GM23338 (cell line): ENCODE measurements around the gene SCGB1A1. TPM values are rescaled to one million over a fixed set of nuclear protein-coding genes. Genes with fewer than 3 reads are reported as not detected.

Experiments used
- ATAC-seq: fragments of 200-7000 bp; cut with Tn5 transposase; 3 replicates; pipeline ENCODE4 v1.9.1; 2020
- DNase-seq: peaks from one replicate; pipeline ENCODE4 v3.0.0-alpha.2; 2015; ENCODE audit warnings: low spot score
- H2AFZ ChIP-seq: fragments of 200-600 bp; sonication (generic); 2 replicates; pipeline ENCODE4 v1.8.0; 2016; ENCODE audit warnings: antibody characterized with exemption, mild to moderate bottlenecking, moderate library complexity
- H3F3A ChIP-seq: fragments of 200-600 bp; sonication (generic); replicated peaks from 2 replicates; pipeline ENCODE4 v1.8.0; 2017; ENCODE audit warnings: antibody characterized with exemption, mixed run types, low read depth
- H3K27ac ChIP-seq: fragments of 200-600 bp; sonication (generic); 2 replicates; pipeline ENCODE4 v1.6.1; 2016; ENCODE audit warnings: low read depth
- H3K27me3 ChIP-seq: fragments of 200-600 bp; sonication (generic); 2 replicates; pipeline ENCODE4 v1.8.0; 2016; ENCODE audit warnings: mild to moderate bottlenecking, mixed run types, moderate library complexity; ENCODE audit not compliant: insufficient read depth
- H3K36me3 ChIP-seq: fragments of 200-600 bp; sonication (generic); 2 replicates; pipeline ENCODE4 v1.8.0; 2016; ENCODE audit warnings: mild to moderate bottlenecking; ENCODE audit not compliant: insufficient read depth
- H3K4me1 ChIP-seq: fragments of 200-600 bp; sonication (generic); 2 replicates; pipeline ENCODE4 v1.8.0; 2016; ENCODE audit warnings: mild to moderate bottlenecking, moderate library complexity; ENCODE audit not compliant: insufficient read depth
- H3K4me2 ChIP-seq: fragments of 200-600 bp; sonication (generic); 2 replicates; pipeline ENCODE4 v1.7.1; 2017; ENCODE audit warnings: mixed run types
- H3K4me3 ChIP-seq: fragments of 200-600 bp; sonication (generic); 2 replicates; pipeline ENCODE4 v1.6.1; 2016; ENCODE audit warnings: mixed run types
- H3K79me2 ChIP-seq: fragments of 200-600 bp; sonication (generic); replicated peaks from 2 replicates; pipeline ENCODE4 v1.8.0; 2017; ENCODE audit warnings: mild to moderate bottlenecking; ENCODE audit not compliant: insufficient read depth
- H3K9me2 ChIP-seq: fragments of 200-600 bp; sonication (generic); 2 replicates; pipeline ENCODE4 v1.8.0; 2017; ENCODE audit not compliant: insufficient read depth
- H4K20me1 ChIP-seq: fragments of 200-600 bp; sonication (generic); replicated peaks from 2 replicates; pipeline ENCODE4 v1.8.0; 2017; ENCODE audit warnings: mild to moderate bottlenecking; ENCODE audit not compliant: insufficient read depth
- H3K27ac Mint-ChIP-seq: 2 replicates; pipeline ENCODE4 v1.8.0; 2020; ENCODE audit warnings: inconsistent platforms, mild to moderate bottlenecking, moderate library complexity, mixed read lengths
- H3K27me3 Mint-ChIP-seq: 3 replicates; pipeline ENCODE4 v1.8.0; 2022; ENCODE audit warnings: low read depth, mild to moderate bottlenecking, moderate library complexity, mixed read lengths, inconsistent platforms; ENCODE audit not compliant: insufficient read depth, poor library complexity
- H3K36me3 Mint-ChIP-seq: 3 replicates; pipeline ENCODE4 v1.8.0; 2021; ENCODE audit warnings: low read depth, mild to moderate bottlenecking, inconsistent platforms, moderate library complexity, mixed read lengths
- H3K4me1 Mint-ChIP-seq: 3 replicates; pipeline ENCODE4 v1.8.0; 2020; ENCODE audit warnings: mild to moderate bottlenecking, inconsistent platforms, mixed read lengths
- H3K4me3 Mint-ChIP-seq: 3 replicates; pipeline ENCODE4 v1.8.0; 2021; ENCODE audit warnings: moderate library complexity, mild to moderate bottlenecking, inconsistent platforms, mixed read lengths
- H3K9me3 Mint-ChIP-seq: 3 replicates; pipeline ENCODE4 v1.8.0; 2020; ENCODE audit warnings: moderate library complexity, mild to moderate bottlenecking, inconsistent platforms, mixed read lengths
- CREB1 ChIP-seq: fragments of 250-450 bp; sonication (Bioruptor Pico); IDR thresholded peaks from 2 replicates; pipeline ENCODE4 v1.5.0; 2020; ENCODE audit warnings: low read depth, mild to moderate bottlenecking, moderate library complexity
- ETS1 ChIP-seq: IDR thresholded peaks from 2 replicates; pipeline ENCODE4 v1.6.1; 2016; ENCODE audit warnings: antibody characterized with exemption
- EZH2 ChIP-seq: fragments of 200-600 bp; sonication (generic); IDR thresholded peaks from one replicate; pipeline ENCODE4 v1.8.0; 2017; ENCODE audit warnings: antibody characterized with exemption, mild to moderate bottlenecking, low read depth; ENCODE audit not compliant: unreplicated experiment
- EZH2phosphoT487 ChIP-seq: fragments of 200-600 bp; sonication (generic); IDR thresholded peaks from one replicate; pipeline ENCODE4 v1.8.1; 2018; ENCODE audit warnings: antibody characterized with exemption; ENCODE audit not compliant: unreplicated experiment
- JUNB ChIP-seq: IDR thresholded peaks from one replicate; pipeline ENCODE4 v1.6.1; 2016; ENCODE audit warnings: antibody characterized with exemption; ENCODE audit not compliant: unreplicated experiment
- NANOG ChIP-seq: IDR thresholded peaks from 2 replicates; pipeline ENCODE4 v1.6.1; 2016; ENCODE audit warnings: antibody characterized with exemption, borderline replicate concordance
- POLR2AphosphoS5 ChIP-seq: IDR thresholded peaks from 2 replicates; pipeline ENCODE4 v1.6.1; 2016; ENCODE audit warnings: antibody characterized with exemption, low read depth
- REST ChIP-seq: IDR thresholded peaks from one replicate; pipeline ENCODE4 v1.6.1; 2018; ENCODE audit warnings: antibody characterized with exemption; ENCODE audit not compliant: unreplicated experiment
- STAT1 ChIP-seq: IDR thresholded peaks from one replicate; pipeline ENCODE4 v1.6.1; 2016; ENCODE audit warnings: antibody characterized with exemption; ENCODE audit not compliant: unreplicated experiment
- ZNF114 ChIP-seq: fragments of 250-450 bp; sonication (Bioruptor Pico); IDR thresholded peaks from 2 replicates; pipeline ENCODE4 v1.5.0; 2020; ENCODE audit warnings: mild to moderate bottlenecking, moderate library complexity
- ZNF331 ChIP-seq: fragments of 250-450 bp; sonication (Bioruptor Pico); IDR thresholded peaks from 2 replicates; pipeline ENCODE4 v1.5.0; 2020; ENCODE audit warnings: low read depth, mild to moderate bottlenecking, moderate library complexity
- polyA plus RNA-seq: library from polyadenylated mRNA; unstranded; fragments of >200 nt; fragmentation: Nextera tagmentation; extraction: Ambion mirVana; gene quantifications from 2 replicates; pipeline ENCODE4 v1.2.1, GENCODE V29; 2016
- total RNA-seq: library from RNA; depleted of rRNA; stranded (reverse); fragments of >200 nt; shearing (Covaris generic); gene quantifications from 2 replicates; pipeline ENCODE4 v1.2.3, GENCODE V29; 2014
- TF ChIP-seq, protein P1 (sequence below), 2 experiments: fragments of 200-600 bp in 1 of 2; sonication (generic) in 1 of 2; conservative IDR thresholded peaks; 2 replicates each; pipeline versions ENCODE4 v1.5.1 to v1.6.1; 2016 to 2017; ENCODE audit warnings: antibody characterized with exemption in 2 of 2, low read depth in 2 of 2, mild to moderate bottlenecking in 2 of 2, moderate library complexity in 1 of 2
- TF ChIP-seq, protein P2 (sequence below): fragments of 250-450 bp; sonication (Bioruptor Pico); IDR thresholded peaks from 2 replicates; pipeline ENCODE4 v1.5.0; 2020; ENCODE audit warnings: mild to moderate bottlenecking, moderate library complexity

SCGB1A1 gene
- total and polyA plus RNA-seq, 2 experiments from 2014 or later: not detected

DNA sequence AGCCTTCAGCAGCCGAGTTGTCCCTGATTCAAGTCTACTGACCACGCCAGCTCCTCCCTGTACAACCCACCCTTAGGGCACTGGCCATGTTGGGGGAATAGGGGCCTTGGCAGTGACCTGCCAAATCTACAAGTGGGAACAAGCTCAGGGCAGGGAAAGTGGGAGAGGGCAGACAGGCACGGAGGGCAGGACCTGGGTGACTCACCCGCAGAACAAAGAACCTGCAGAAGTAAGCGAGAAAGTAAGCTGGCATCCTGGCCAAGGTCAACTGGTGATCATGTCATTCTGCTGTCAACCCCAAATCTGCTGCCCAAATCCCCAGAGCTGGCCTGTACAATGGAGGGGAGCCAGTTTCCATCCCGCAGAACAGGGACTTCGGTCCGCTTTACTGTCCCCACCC, 7.9 kb upstream of the SCGB1A1 start:
- H3K27ac Mint-ChIP-seq: no peak overlapping the region
- TF ChIP-seq JUNB (no peak), ETS1 (no peak), EZH2 (no peak), CREB1 (CRISPR knock-in tag) (no peak), STAT1 (no peak), ZNF331 (CRISPR knock-in tag) (no peak), NANOG (no peak), POLR2AphosphoS5 (no peak), ZNF114 (CRISPR knock-in tag) (no peak), EZH2phosphoT487 (no peak), REST (no peak)
- TF ChIP-seq, protein P1, sequence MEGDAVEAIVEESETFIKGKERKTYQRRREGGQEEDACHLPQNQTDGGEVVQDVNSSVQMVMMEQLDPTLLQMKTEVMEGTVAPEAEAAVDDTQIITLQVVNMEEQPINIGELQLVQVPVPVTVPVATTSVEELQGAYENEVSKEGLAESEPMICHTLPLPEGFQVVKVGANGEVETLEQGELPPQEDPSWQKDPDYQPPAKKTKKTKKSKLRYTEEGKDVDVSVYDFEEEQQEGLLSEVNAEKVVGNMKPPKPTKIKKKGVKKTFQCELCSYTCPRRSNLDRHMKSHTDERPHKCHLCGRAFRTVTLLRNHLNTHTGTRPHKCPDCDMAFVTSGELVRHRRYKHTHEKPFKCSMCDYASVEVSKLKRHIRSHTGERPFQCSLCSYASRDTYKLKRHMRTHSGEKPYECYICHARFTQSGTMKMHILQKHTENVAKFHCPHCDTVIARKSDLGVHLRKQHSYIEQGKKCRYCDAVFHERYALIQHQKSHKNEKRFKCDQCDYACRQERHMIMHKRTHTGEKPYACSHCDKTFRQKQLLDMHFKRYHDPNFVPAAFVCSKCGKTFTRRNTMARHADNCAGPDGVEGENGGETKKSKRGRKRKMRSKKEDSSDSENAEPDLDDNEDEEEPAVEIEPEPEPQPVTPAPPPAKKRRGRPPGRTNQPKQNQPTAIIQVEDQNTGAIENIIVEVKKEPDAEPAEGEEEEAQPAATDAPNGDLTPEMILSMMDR (conservative IDR thresholded peaks at IDR 0.05; ENCODE audit: low read depth in 2 of 2): no peak
- TF ChIP-seq, protein P2, sequence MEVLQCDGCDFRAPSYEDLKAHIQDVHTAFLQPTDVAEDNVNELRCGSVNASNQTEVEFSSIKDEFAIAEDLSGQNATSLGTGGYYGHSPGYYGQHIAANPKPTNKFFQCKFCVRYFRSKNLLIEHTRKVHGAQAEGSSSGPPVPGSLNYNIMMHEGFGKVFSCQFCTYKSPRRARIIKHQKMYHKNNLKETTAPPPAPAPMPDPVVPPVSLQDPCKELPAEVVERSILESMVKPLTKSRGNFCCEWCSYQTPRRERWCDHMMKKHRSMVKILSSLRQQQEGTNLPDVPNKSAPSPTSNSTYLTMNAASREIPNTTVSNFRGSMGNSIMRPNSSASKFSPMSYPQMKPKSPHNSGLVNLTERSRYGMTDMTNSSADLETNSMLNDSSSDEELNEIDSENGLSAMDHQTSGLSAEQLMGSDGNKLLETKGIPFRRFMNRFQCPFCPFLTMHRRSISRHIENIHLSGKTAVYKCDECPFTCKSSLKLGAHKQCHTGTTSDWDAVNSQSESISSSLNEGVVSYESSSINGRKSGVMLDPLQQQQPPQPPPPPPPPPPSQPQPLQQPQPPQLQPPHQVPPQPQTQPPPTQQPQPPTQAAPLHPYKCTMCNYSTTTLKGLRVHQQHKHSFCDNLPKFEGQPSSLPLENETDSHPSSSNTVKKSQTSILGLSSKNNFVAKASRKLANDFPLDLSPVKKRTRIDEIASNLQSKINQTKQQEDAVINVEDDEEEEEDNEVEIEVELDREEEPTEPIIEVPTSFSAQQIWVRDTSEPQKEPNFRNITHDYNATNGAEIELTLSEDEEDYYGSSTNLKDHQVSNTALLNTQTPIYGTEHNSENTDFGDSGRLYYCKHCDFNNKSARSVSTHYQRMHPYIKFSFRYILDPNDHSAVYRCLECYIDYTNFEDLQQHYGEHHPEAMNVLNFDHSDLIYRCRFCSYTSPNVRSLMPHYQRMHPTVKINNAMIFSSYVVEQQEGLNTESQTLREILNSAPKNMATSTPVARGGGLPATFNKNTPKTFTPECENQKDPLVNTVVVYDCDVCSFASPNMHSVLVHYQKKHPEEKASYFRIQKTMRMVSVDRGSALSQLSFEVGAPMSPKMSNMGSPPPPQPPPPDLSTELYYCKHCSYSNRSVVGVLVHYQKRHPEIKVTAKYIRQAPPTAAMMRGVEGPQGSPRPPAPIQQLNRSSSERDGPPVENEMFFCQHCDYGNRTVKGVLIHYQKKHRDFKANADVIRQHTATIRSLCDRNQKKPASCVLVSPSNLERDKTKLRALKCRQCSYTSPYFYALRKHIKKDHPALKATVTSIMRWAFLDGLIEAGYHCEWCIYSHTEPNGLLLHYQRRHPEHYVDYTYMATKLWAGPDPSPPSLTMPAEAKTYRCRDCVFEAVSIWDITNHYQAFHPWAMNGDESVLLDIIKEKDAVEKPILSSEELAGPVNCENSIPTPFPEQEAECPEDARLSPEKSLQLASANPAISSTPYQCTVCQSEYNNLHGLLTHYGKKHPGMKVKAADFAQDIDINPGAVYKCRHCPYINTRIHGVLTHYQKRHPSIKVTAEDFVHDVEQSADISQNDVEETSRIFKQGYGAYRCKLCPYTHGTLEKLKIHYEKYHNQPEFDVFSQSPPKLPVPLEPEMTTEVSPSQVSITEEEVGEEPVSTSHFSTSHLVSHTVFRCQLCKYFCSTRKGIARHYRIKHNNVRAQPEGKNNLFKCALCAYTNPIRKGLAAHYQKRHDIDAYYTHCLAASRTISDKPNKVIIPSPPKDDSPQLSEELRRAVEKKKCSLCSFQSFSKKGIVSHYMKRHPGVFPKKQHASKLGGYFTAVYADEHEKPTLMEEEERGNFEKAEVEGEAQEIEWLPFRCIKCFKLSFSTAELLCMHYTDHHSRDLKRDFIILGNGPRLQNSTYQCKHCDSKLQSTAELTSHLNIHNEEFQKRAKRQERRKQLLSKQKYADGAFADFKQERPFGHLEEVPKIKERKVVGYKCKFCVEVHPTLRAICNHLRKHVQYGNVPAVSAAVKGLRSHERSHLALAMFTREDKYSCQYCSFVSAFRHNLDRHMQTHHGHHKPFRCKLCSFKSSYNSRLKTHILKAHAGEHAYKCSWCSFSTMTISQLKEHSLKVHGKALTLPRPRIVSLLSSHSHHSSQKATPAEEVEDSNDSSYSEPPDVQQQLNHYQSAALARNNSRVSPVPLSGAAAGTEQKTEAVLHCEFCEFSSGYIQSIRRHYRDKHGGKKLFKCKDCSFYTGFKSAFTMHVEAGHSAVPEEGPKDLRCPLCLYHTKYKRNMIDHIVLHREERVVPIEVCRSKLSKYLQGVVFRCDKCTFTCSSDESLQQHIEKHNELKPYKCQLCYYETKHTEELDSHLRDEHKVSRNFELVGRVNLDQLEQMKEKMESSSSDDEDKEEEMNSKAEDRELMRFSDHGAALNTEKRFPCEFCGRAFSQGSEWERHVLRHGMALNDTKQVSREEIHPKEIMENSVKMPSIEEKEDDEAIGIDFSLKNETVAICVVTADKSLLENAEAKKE (CRISPR knock-in tag): no peak
- no peaks in the 10 kb centered on the region for H3K36me3 Mint-ChIP-seq
- no peaks in the 10 kb centered on the region for H3F3A ChIP-seq
- ATAC-seq (no peak), DNase-seq (no peak)
- no peaks in the 10 kb centered on the region for H3K36me3 ChIP-seq
- no peak overlapping the region for H3K27ac ChIP-seq
- H3K4me1 Mint-ChIP-seq: no peaks in the 10 kb centered on the region
- H3K27me3 Mint-ChIP-seq: peaks cover 2% of the 10 kb centered on the region
- H3K4me2 ChIP-seq: no peak overlapping the region
- H3K9me2 ChIP-seq: no peaks in the 10 kb centered on the region
- H3K9me3 Mint-ChIP-seq: no peaks in the 10 kb centered on the region
- no peaks in the 10 kb centered on the region for H3K79me2 ChIP-seq
- H3K4me3 Mint-ChIP-seq: no peak overlapping the region
- H3K27me3 ChIP-seq: no peaks in the 10 kb centered on the region
- H4K20me1 ChIP-seq: no peaks in the 10 kb centered on the region
- no peak overlapping the region for H3K4me3 ChIP-seq
- H3K4me1 ChIP-seq: no peaks in the 10 kb centered on the region
- H2AFZ ChIP-seq: no peak overlapping the region
